CD4-positive, alpha-beta T cell treated with Interleukin-6 at 100 ng/mL for 8 hours (primary cell): ENCODE results near the gene PSMB11.

Source experiments
- DNase-seq: peaks from one replicate; pipeline ENCODE4 v3.0.0-alpha.2; 2020; ENCODE audit warnings: mixed read lengths, low spot score

The PSMB11 gene

GRCh38 chr14:23085458-23085857 is 43.4 kb downstream of the PSMB11 start:
- no peak for DNase-seq

GRCh38 chr14:23086565-23086964 is 44.6 kb downstream of the PSMB11 start:
- no peak for DNase-seq

- DNase-seq: no peak
These were observed 47.7 kb downstream of the PSMB11 start for GRCh38 chr14:23089498-23090253.

GRCh38 chr14:23090254-23090636 is 48.2 kb downstream of the PSMB11 start:
- no peak for DNase-seq

- DNase-seq: no peak
These were observed 49.5 kb downstream of the PSMB11 start for GRCh38 chr14:23091294-23092225.

GRCh38 chr14:23093104-23093503 is 51.1 kb downstream of the PSMB11 start:
- DNase-seq: no peak

GRCh38 chr14:23093526-23093925 is 51.5 kb downstream of the PSMB11 start:
- DNase-seq: no peak
